Choroid plexus epithelial cell (primary cell): ENCODE results near the gene P4HA1.

Experiments
- DNase-seq: peaks from one replicate; pipeline ENCODE4 v3.0.0-alpha.2; 2010; ENCODE audit warnings: low read depth
- H3K4me3 ChIP-seq: 2 replicates; pipeline ENCODE4 v1.5.1; 2011; ENCODE audit warnings: low read depth, mild to moderate bottlenecking, control low read depth, low read length, moderate library complexity
- CTCF ChIP-seq: conservative IDR thresholded peaks from 2 replicates; pipeline ENCODE4 v1.5.1; 2011; ENCODE audit warnings: low read depth, mild to moderate bottlenecking, control low read depth, inconsistent platforms, low read length, moderate library complexity

Gene P4HA1

GRCh38 chr10:73096449-73097304 is at the start of gene P4HA1:
TSS of gene P4HA1 (minus strand) at chr10:73096866. CDS start at chr10:73074883, 21,983 bp downstream.
- peak; percentile 99 for DNase-seq
- H3K4me3 ChIP-seq = peak within 1 kb of the TSS; percentile 69
- peak; percentile 67 for TF ChIP-seq CTCF

GRCh38 chr10:73141603-73142002 is 44.9 kb upstream of the P4HA1 start:
- H3K4me3 ChIP-seq = no peak overlapping the region
- no peak for TF ChIP-seq CTCF
- no peak for DNase-seq

GRCh38 chr10:73139251-73139650 is 42.6 kb upstream of the P4HA1 start:
- no peak overlapping the region for H3K4me3 ChIP-seq
- TF ChIP-seq CTCF = no peak

GRCh38 chr10:73136627-73137026 is 40.0 kb upstream of the P4HA1 start:
- no peak for TF ChIP-seq CTCF

More at GRCh38 chr10:73139251-73139650, 42.6 kb upstream of the P4HA1 start:
- no peak for DNase-seq

GRCh38 chr10:73134727-73135126 is 38.1 kb upstream of the P4HA1 start:
- DNase-seq = no peak

More at GRCh38 chr10:73136627-73137026, 40.0 kb upstream of the P4HA1 start:
- H3K4me3 ChIP-seq = no peak overlapping the region
- DNase-seq = peak; percentile 17

GRCh38 chr10:73131913-73132686 is 35.4 kb upstream of the P4HA1 start:
- DNase-seq = no peak
- no peak for TF ChIP-seq CTCF
- no peak overlapping the region for H3K4me3 ChIP-seq

More at GRCh38 chr10:73134727-73135126, 38.1 kb upstream of the P4HA1 start:
- no peak for TF ChIP-seq CTCF
- no peak overlapping the region for H3K4me3 ChIP-seq
